ENCODE measurements around the gene USP50. TPM values are rescaled to one million over a fixed set of nuclear protein-coding genes. Genes with fewer than 3 reads are reported as not detected.

The USP50 gene
- total and polyA plus RNA-seq, 2 donors (not counting 1 experiment from before 2014, with no cell fraction given), result 0.17 to 0.34 TPM

DNA sequence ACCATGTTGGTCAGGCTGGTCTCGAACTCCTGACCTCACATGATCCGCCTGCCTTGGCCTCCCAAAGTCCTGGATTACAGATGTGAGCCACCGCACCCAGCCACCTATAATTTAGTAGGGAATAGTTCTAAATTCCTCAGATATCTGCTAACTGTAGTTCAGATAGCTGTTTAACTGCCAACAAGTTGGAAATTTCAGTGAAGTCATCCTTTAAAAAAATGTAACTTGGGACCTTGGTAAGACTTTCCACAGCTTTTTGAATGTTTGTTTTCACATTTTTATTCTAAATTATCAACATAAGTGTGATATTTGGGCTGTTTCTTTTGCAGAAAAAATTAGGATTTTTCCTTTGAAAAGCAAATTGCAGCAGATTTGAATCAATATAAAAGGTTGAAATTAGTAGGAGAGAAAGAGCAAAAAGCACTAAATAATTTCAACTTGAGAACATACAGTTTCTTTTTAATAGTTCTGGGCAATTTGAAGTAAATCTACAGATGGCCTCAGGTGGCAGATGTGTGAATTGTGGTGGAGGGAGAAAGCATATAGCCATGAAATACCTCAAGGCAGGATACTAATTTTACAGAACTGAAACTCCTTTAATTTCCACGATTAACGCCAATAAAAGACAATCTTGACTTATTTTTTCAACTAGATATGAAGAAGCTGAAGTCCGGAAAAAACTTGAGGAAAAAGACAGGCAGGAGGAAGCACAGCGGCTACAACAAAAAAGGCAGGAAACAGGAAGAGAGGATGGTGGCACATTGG is 87.9 kb downstream of the USP50 start:
- H3K9ac ChIP-seq (ENCODE audit: insufficient read depth, low read length), result no peak overlapping the region
- H2AFZ ChIP-seq (ENCODE audit: low read length), result no peak overlapping the region
- TF ChIP-seq, protein P1, sequence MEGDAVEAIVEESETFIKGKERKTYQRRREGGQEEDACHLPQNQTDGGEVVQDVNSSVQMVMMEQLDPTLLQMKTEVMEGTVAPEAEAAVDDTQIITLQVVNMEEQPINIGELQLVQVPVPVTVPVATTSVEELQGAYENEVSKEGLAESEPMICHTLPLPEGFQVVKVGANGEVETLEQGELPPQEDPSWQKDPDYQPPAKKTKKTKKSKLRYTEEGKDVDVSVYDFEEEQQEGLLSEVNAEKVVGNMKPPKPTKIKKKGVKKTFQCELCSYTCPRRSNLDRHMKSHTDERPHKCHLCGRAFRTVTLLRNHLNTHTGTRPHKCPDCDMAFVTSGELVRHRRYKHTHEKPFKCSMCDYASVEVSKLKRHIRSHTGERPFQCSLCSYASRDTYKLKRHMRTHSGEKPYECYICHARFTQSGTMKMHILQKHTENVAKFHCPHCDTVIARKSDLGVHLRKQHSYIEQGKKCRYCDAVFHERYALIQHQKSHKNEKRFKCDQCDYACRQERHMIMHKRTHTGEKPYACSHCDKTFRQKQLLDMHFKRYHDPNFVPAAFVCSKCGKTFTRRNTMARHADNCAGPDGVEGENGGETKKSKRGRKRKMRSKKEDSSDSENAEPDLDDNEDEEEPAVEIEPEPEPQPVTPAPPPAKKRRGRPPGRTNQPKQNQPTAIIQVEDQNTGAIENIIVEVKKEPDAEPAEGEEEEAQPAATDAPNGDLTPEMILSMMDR (conservative IDR thresholded peaks at IDR 0.05 in 1 of 2, IDR thresholded peaks at IDR 0.05 in 1 of 2; ENCODE audit: low read depth in 1 of 2, low read length in 2 of 2), result no peak
- no peak for TF ChIP-seq EZH2 (IDR thresholded peaks at IDR 0.05; ENCODE audit: low read length, missing control alignments)
- peak in 1 of 2 donors; percentile 55 for DNase-seq (ENCODE audit: low read depth in 2 of 2)
- H3K27ac ChIP-seq (ENCODE audit: insufficient read depth, low read length), result no peak overlapping the region
- no peak overlapping the region for H3K4me2 ChIP-seq (ENCODE audit: extremely low read depth, insufficient read depth, low read length)
- H4K20me1 ChIP-seq (ENCODE audit: control insufficient read depth, extremely low read depth, insufficient read depth, low read length), result no peaks in the 10 kb centered on the region
- no peaks in the 10 kb centered on the region for H3K9me3 ChIP-seq (ENCODE audit: control insufficient read depth, insufficient read depth, low read depth, low read length)
- H3K27me3 ChIP-seq (ENCODE audit: control insufficient read depth, insufficient read depth, low read length), result no peaks in the 10 kb centered on the region
- H3K4me3 ChIP-seq (replicated peaks in 1 of 4; ENCODE audit: control extremely low read depth in 1 of 4, insufficient read depth in 1 of 4, low read depth in 3 of 4, low read length in 4 of 4), result no peak overlapping the region
- H3K36me3 ChIP-seq (ENCODE audit: control insufficient read depth, insufficient read depth, low read length), result no peaks in the 10 kb centered on the region
- no peaks in the 10 kb centered on the region for H3K4me1 ChIP-seq (ENCODE audit: control insufficient read depth, extremely low read depth, insufficient read depth, low read length)
- H3K79me2 ChIP-seq (ENCODE audit: control insufficient read depth, insufficient read depth, low read length), result no peaks in the 10 kb centered on the region

DNA sequence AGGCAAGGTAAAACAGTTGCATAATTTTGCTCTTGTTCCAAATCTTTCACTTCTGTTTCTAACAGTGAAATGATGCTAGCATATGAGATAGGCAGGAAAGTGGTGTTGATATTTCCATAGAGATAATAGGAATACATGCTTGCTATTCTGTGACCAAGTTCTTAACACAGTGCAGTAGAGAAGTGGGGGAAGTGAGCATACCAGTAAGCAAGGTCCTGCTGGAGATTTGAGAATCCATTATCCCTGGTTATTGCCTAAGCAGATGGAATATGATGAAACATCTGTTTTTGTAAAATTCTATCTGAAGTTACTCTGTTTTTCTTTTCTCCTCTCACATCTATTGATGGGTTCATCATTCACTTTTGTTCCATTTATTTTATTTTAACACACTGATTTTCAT is 93.5 kb downstream of the USP50 start:
- peak; percentile 27 to 42 for DNase-seq (ENCODE audit: low read depth in 2 of 2)
- Histone ChIP-seq H3K36me3 (ENCODE audit: control insufficient read depth, insufficient read depth, low read length) (no peaks in the 10 kb centered on the region), H3K79me2 (ENCODE audit: control insufficient read depth, insufficient read depth, low read length) (peaks cover 1% of the 10 kb centered on the region)

More for the DNA sequence above, 93.5 kb downstream of the USP50 start:
- Histone ChIP-seq H3K9me3 (ENCODE audit: control insufficient read depth, insufficient read depth, low read depth, low read length) (no peaks in the 10 kb centered on the region), H3K4me1 (ENCODE audit: control insufficient read depth, extremely low read depth, insufficient read depth, low read length) (no peaks in the 10 kb centered on the region), H3K27me3 (ENCODE audit: control insufficient read depth, insufficient read depth, low read length) (no peaks in the 10 kb centered on the region), H2AFZ (ENCODE audit: low read length) (no peak overlapping the region), H3K4me2 (ENCODE audit: extremely low read depth, insufficient read depth, low read length) (no peak overlapping the region), H3K27ac (ENCODE audit: insufficient read depth, low read length) (no peak overlapping the region), H4K20me1 (ENCODE audit: control insufficient read depth, extremely low read depth, insufficient read depth, low read length) (no peaks in the 10 kb centered on the region), H3K4me3 (replicated peaks in 1 of 4; ENCODE audit: control extremely low read depth in 1 of 4, insufficient read depth in 1 of 4, low read depth in 3 of 4, low read length in 4 of 4) (no peak overlapping the region), H3K9ac (ENCODE audit: insufficient read depth, low read length) (no peak overlapping the region)
- TF ChIP-seq, protein P1 (conservative IDR thresholded peaks at IDR 0.05 in 1 of 2, IDR thresholded peaks at IDR 0.05 in 1 of 2; ENCODE audit: low read depth in 1 of 2, low read length in 2 of 2), result no peak
- TF ChIP-seq EZH2 (IDR thresholded peaks at IDR 0.05; ENCODE audit: low read length, missing control alignments), result no peak

Other genes starting within 250 kb of the USP50 start
- gene GABPB1, start 191.5 kb downstream of the USP50 start, total RNA-seq, result 39.0 and 40.1 TPM in 2 replicates
- gene GABPB1, start 191.5 kb downstream of the USP50 start, polyA plus RNA-seq, result 25.3 and 25.4 TPM in 2 replicates
- gene USP8, start 122.3 kb downstream of the USP50 start, total RNA-seq, result 37.8 and 52.2 TPM in 2 replicates
- gene USP8, start 122.3 kb downstream of the USP50 start, polyA plus RNA-seq, result 47.6 and 58.5 TPM in 2 replicates
- gene TRPM7, start 140.1 kb upstream of the USP50 start, total RNA-seq, result 62.9 and 64.4 TPM in 2 replicates
- gene TRPM7, start 140.1 kb upstream of the USP50 start, polyA plus RNA-seq, result 22.5 and 30.3 TPM in 2 replicates
- gene SPPL2A, start 219.0 kb upstream of the USP50 start, total RNA-seq, result 48.5 and 97.6 TPM in 2 replicates
- 76.7 and 120 TPM in 2 replicates for gene SPPL2A, start 219.0 kb upstream of the USP50 start, polyA plus RNA-seq